Spinal cord (tissue), 10 donors: Measurements from ENCODE around the gene ALDH3B1. TPM values are rescaled to one million over a fixed set of nuclear protein-coding genes. Genes with fewer than 3 reads are reported as not detected.

Source experiments
- DNase-seq, 6 donors: peaks; one replicate each; pipeline versions ENCODE4 v3.0.0 to v3.0.0-alpha.2; 2013 to 2015; ENCODE audit warnings: low spot score in 6 of 6, low read depth in 4 of 6
- H3K27ac ChIP-seq: one replicate; pipeline ENCODE4 v1.5.1; 2013; ENCODE audit warnings: low read depth, low read length, control low read depth
- H3K27me3 ChIP-seq: one replicate; pipeline ENCODE4 v1.6.1; 2013; ENCODE audit warnings: low read length; ENCODE audit not compliant: control insufficient read depth, insufficient read depth
- H3K36me3 ChIP-seq: one replicate; pipeline ENCODE4 v1.6.1; 2013; ENCODE audit warnings: low read length; ENCODE audit not compliant: control insufficient read depth, insufficient read depth
- H3K4me1 ChIP-seq: one replicate; pipeline ENCODE4 v1.6.1; 2013; ENCODE audit warnings: low read length; ENCODE audit not compliant: control insufficient read depth, insufficient read depth
- H3K4me3 ChIP-seq: one replicate; pipeline ENCODE4 v1.5.1; 2013; ENCODE audit warnings: low read depth, low read length, control low read depth
- H3K9me3 ChIP-seq: one replicate; pipeline ENCODE4 v1.6.1; 2013; ENCODE audit warnings: low read length; ENCODE audit not compliant: control insufficient read depth, insufficient read depth
- WGBS: methylation state at CpG from one replicate; pipeline ENCODE4 v1.1.5; 2013; ENCODE audit warnings: missing lambda C conversion rate; ENCODE audit not compliant: insufficient coverage; 5-methylcytosine and 5-hydroxymethylcytosine counted together
- polyA plus RNA-seq, 2 donors: library from polyadenylated mRNA; unstranded; fragments of 120-200 nt; gene quantifications; one replicate each; pipeline ENCODE4 v1.2.1, GENCODE V29; 2013; ENCODE audit not compliant: insufficient read length in 2 of 2
- total RNA-seq, 2 donors: library from RNA; depleted of rRNA in 1 of 2; stranded (reverse); fragments of 120-200 nt in 1 of 2; fragments of >200 nt in 1 of 2; gene quantifications; one replicate each; pipeline versions ENCODE4 v1.2.3 to v1.2.4, GENCODE V29; 2013 to 2014
- donor health status: healthy.

Gene ALDH3B1
- total and polyA plus RNA-seq, 4 donors: 2.9 to 4.8 (median 3.9) TPM

- Histone ChIP-seq H3K27ac (no peak overlapping the region), H3K4me3 (no peak overlapping the region), H3K4me1 (peaks cover 38% of the 10 kb centered on the region), H3K9me3 (no peaks in the 10 kb centered on the region), H3K27me3 (peaks cover 11% of the 10 kb centered on the region), H3K36me3 (peaks cover 40% of the 10 kb centered on the region)
- 84% methylated on average over 27 of the region's 27 CpGs for WGBS
- no peak for DNase-seq
These were observed 32.3 kb downstream of the ALDH3B1 start for GRCh38 chr11:68042219-68043028.

- WGBS: 77% methylated on average over 8 of the region's 8 CpGs
- Histone ChIP-seq H3K36me3 (peaks cover 40% of the 10 kb centered on the region), H3K27me3 (peaks cover 11% of the 10 kb centered on the region), H3K4me1 (peaks cover 38% of the 10 kb centered on the region), H3K4me3 (no peak overlapping the region), H3K9me3 (no peaks in the 10 kb centered on the region), H3K27ac (no peak overlapping the region)
- no peak for DNase-seq
These were observed 32.9 kb downstream of the ALDH3B1 start for GRCh38 chr11:68043029-68043348.

GRCh38 chr11:68043349-68044144, 33.4 kb downstream of the ALDH3B1 start:
- H3K4me3 ChIP-seq: no peak overlapping the region
- no peak for DNase-seq
- peaks cover 42% of the 10 kb centered on the region for H3K36me3 ChIP-seq
- H3K4me1 ChIP-seq: peaks cover 34% of the 10 kb centered on the region
- H3K27ac ChIP-seq: no peak overlapping the region
- WGBS: 82% methylated on average over 29 of the region's 36 CpGs
- H3K9me3 ChIP-seq: no peaks in the 10 kb centered on the region
- H3K27me3 ChIP-seq: peaks cover 8% of the 10 kb centered on the region

- peaks cover 47% of the 10 kb centered on the region for H3K36me3 ChIP-seq
- peaks cover 26% of the 10 kb centered on the region for H3K4me1 ChIP-seq
- H3K27me3 ChIP-seq: peaks cover under 1% of the 10 kb centered on the region
- no peak overlapping the region for H3K4me3 ChIP-seq
- no peaks in the 10 kb centered on the region for H3K9me3 ChIP-seq
- no peak overlapping the region for H3K27ac ChIP-seq
- DNase-seq: no peak
- 81% methylated on average over 24 of the region's 24 CpGs for WGBS
These were observed 34.2 kb downstream of the ALDH3B1 start for GRCh38 chr11:68044145-68044813.

DNA sequence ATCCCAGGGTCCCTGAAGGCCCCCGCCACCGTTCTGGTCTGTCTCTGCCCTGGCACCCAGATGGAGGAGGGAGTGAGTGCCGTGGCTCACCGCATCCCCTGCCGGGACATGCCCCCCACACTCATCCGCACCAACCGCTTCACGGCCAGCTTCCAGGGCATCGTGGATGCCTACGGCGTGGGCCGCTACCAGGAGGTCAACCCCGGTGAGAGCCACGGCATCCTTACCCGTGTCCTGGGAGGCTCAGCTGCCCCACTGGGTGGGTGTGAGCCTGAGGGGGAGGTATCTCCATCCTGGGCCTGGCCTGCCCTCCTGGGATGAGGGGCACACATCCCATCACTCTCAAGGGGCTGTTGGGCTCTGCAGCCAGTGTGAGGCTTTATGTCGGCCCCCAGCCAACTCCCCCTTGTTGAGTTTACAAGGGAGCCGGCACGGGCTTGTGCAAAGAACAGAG, 34.8 kb downstream of the ALDH3B1 start:
- H3K4me1 ChIP-seq: peaks cover 21% of the 10 kb centered on the region
- H3K36me3 ChIP-seq: peaks cover 52% of the 10 kb centered on the region
- H3K4me3 ChIP-seq: no peak overlapping the region
- no peak for DNase-seq
- no peaks in the 10 kb centered on the region for H3K27me3 ChIP-seq
- WGBS: 91% methylated on average over 18 of the region's 18 CpGs
- no peak overlapping the region for H3K27ac ChIP-seq
- H3K9me3 ChIP-seq: no peaks in the 10 kb centered on the region

GRCh38 chr11:68047437-68048290, 37.5 kb downstream of the ALDH3B1 start:
- DNase-seq: no peak
- H3K36me3 ChIP-seq: peaks cover 61% of the 10 kb centered on the region
- no peak overlapping the region for H3K27ac ChIP-seq
- 77% methylated on average over 35 of the region's 37 CpGs for WGBS
- no peak overlapping the region for H3K4me3 ChIP-seq
- no peaks in the 10 kb centered on the region for H3K27me3 ChIP-seq
- peaks cover 24% of the 10 kb centered on the region for H3K4me1 ChIP-seq
- H3K9me3 ChIP-seq: no peaks in the 10 kb centered on the region

GRCh38 chr11:68048681-68049508, 38.8 kb downstream of the ALDH3B1 start:
- WGBS: 83% methylated on average over 35 of the region's 35 CpGs
- Histone ChIP-seq H3K9me3 (no peaks in the 10 kb centered on the region), H3K27ac (no peak overlapping the region), H3K27me3 (no peaks in the 10 kb centered on the region), H3K4me3 (no peak overlapping the region), H3K4me1 (peaks cover 24% of the 10 kb centered on the region), H3K36me3 (peaks cover 60% of the 10 kb centered on the region)
- no peak for DNase-seq

GRCh38 chr11:68049509-68050370, 39.6 kb downstream of the ALDH3B1 start:
- Histone ChIP-seq H3K9me3 (no peaks in the 10 kb centered on the region), H3K27me3 (no peaks in the 10 kb centered on the region), H3K27ac (no peak overlapping the region), H3K4me3 (no peak overlapping the region), H3K4me1 (peaks cover 20% of the 10 kb centered on the region), H3K36me3 (peaks cover 57% of the 10 kb centered on the region)
- WGBS: 82% methylated on average over 40 of the region's 40 CpGs
- no peak for DNase-seq
